ENCODE data around the gene NFIB.

- TF ChIP-seq, protein P1, sequence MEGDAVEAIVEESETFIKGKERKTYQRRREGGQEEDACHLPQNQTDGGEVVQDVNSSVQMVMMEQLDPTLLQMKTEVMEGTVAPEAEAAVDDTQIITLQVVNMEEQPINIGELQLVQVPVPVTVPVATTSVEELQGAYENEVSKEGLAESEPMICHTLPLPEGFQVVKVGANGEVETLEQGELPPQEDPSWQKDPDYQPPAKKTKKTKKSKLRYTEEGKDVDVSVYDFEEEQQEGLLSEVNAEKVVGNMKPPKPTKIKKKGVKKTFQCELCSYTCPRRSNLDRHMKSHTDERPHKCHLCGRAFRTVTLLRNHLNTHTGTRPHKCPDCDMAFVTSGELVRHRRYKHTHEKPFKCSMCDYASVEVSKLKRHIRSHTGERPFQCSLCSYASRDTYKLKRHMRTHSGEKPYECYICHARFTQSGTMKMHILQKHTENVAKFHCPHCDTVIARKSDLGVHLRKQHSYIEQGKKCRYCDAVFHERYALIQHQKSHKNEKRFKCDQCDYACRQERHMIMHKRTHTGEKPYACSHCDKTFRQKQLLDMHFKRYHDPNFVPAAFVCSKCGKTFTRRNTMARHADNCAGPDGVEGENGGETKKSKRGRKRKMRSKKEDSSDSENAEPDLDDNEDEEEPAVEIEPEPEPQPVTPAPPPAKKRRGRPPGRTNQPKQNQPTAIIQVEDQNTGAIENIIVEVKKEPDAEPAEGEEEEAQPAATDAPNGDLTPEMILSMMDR (conservative IDR thresholded peaks at IDR 0.05) = no peak
- no peak for TF ChIP-seq EZH2 (IDR thresholded peaks at IDR 0.05; ENCODE audit: low read depth)
These were observed 40.3 kb upstream of the NFIB start for GRCh38 chr9:14354201-14354600.

Measured in PC-9 (cell line).